Activated CD4-positive, CD25-positive, alpha-beta regulatory T cell treated with anti-CD3 and anti-CD28 coated beads, Interleukin-2, amount 50 U/mL, for 16 hours (primary cell): ENCODE data around the gene RPH3AL.
"Not testable (repeated sequence)": the region's sequence is repeated elsewhere in the genome, so short reads cannot be mapped to it uniquely, and the experiment has no call there.

Experiments
- DNase-seq: peaks from one replicate; pipeline ENCODE4 v3.0.0-alpha.2; 2020; ENCODE audit warnings: low read depth, low spot score

RPH3AL gene

DNA sequence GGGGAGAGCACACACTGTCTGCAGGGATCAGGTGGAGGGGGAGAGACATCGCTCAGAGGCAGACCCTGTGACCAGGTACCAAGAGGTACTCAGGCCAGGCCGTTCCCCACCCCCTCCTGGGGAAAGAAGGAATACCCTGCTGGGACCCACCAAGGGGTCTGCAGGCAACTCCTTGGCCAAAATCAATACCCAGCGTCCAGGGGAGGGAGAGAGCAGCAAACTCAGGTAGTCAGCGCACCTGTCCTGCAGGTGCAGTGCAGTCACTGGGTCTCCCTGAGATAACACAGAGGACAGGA is 113.7 kb downstream of the RPH3AL start:
- no peak for DNase-seq

DNA sequence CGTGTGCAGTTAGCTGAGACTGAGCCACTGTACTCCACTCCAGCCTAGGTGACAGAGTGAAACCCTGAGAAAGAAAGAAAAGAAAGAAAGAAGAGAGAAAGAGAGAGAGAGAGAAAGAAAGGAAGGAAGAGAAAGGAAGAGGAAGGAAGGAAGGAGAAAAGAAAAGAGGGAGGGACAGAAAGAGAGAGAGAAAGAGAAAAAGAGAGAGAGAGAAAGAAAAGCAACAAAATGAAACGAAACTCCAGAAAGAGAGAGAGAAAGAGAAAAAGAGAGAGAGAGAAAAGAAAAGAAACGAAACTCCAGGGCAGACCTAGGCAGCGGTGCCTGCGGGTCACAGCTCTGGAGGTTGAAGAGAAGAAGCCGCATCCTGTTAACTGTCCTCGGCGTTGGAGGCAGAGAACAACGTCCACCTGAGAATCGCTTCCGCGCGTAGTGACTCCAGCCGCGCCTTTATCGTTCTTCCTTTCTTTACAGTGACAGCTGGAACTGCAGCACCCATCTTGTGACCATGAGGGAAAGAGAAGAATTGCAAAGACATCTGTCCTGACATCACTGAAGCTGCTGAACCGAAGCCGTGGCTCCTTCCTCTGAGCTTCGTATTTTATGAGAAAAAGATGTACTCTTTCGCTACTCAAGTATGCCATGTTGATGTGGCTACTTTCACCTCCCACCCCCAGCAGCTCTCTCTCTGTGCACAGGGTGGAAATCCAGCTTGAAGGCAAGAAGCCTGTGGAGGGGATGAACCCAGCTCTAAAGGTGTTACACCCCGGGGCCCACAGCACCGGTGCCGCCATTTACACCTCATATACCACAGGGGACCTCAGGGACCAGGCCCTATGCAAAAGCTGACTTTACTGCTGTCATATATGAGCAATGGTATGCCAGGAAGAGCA is 114.3 kb downstream of the RPH3AL start:
- no peak for DNase-seq

DNA sequence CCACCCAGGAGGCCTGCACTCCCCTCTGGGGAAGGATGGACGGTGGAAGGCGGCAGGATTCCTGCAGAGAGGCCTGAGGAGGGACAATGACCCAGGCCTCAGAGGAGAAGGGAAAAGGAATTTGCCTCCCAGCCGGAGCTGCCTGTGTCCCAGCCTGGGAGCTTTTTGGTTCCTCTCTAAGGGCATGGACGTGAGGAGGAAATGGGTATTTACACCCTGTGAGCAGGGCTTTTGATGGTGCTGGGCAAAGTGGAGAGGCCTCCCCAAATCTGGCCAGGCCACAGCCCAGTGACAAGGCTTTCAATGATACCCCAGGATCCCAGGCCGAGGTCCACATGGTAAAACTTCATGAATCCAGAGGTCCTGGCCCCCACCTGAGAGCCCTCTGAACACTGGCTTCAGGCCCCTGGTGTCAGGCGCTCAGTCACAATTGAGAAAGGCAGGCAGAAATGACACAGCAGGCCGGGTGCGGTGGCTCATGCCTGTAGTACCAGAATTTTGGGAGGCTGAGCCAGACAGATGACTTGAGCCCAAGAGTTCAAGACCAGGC is 115.1 kb downstream of the RPH3AL start:
- DNase-seq: no peak

DNA sequence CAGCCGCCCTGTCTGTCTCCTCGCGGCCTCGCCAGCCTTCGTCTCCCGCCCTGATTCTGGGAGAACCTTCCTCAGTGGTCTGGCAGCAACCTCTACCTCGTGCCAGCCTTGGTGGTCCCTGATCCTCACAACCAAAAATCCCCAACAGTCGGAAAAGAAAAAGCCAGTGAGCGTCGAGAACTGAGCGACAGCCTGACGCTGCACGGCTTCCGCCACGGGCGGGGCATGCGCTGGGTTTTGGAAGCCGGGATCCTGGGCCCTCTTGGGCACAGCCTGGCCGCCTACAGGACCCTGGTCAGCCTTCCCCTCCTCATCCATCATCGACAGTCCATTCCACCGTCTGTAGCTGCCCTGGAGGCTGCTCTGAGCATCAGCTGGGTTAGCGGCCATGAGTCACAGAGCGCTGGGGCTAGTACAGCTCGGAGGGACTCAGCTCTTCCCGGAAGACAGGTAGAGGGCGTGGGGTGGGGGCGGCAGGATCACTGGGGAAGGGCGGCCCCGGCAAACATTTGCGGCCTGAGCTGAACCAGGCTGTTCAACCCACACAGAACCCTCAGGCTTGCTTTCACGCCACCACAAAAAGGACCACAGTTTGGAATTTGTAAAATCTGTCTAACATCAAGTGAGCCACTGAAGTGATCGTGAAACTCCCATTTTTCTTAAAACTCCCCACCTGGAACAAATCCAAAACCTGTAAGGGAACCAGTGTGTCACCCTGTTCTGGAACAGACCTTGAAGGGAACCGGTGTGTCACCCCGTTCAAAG is 115.8 kb downstream of the RPH3AL start:
- no peak for DNase-seq

DNA sequence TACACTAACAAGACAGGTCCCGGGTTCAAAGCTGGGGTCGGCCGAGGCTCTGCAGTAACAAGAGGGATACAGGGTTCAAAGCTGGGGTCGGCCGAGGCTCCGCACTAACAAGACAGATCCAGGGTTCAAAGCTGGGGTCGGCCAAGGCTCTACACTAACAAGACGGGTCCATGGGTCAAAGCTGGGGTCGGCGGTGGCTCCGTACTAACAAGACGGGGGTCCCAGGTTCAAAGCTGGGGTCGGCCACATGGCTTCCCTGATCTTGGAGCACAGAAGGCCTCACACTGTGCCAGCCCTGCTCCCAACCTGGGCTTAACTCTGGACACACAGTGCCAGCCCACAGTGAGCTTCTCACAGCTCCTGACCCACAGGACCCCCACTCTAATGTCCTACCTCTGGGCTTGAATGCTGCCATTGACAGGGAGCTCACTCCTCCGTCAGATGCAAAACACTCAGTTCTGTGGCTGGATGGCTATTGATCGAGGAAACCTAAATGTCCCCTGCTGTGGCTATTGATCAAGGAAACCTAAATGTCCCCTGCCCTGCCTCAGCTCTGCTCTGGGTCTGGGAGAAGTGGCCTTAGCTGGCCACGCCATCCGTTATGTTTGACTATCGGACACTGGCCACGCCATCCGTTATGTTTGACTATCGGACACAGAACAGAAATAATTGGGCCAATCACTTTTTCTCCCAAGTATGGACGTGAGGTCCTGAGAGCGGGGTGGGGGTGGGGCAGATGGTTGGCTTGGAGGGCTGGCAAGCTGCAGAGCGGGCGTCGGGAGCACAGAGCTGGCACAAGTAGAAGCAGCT is 116.6 kb downstream of the RPH3AL start:
- DNase-seq: no peak

DNA sequence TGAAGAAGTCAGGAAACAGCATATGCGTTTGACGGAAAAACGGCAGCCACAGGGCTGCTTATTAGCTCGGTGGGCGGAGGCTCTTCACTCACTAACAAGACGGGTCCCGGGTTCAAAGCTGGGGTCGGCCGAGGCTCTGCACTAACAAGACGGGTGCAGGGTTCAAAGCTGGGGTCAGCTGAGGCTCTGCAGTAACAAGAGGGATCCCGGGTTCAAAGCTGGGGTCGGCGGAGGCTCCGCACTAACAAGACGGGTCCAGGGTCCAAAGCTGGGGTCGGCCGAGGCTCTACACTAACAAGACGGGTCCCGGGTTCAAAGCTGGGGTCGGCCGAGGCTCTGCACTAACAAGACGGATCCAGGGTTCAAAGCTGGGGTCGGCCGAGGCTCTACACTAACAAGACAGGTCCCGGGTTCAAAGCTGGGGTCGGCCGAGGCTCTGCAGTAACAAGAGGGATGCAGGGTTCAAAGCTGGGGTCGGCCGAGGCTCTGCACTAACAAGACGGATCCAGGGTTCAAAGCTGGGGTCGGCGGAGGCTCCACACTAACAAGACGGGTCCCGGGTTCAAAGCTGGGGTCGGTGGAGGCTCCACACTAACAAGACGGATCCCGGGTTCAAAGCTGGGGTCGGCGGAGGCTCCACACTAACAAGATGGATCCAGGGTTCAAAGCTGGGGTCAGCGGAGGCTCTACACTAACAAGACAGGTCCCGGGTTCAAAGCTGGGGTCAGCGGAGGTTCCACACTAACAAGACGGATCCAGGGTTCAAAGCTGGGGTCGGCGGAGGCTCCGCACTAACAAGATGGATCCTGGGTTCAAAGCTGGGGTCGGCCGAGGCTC is 117.4 kb downstream of the RPH3AL start:
- DNase-seq: not testable (repeated sequence)

DNA sequence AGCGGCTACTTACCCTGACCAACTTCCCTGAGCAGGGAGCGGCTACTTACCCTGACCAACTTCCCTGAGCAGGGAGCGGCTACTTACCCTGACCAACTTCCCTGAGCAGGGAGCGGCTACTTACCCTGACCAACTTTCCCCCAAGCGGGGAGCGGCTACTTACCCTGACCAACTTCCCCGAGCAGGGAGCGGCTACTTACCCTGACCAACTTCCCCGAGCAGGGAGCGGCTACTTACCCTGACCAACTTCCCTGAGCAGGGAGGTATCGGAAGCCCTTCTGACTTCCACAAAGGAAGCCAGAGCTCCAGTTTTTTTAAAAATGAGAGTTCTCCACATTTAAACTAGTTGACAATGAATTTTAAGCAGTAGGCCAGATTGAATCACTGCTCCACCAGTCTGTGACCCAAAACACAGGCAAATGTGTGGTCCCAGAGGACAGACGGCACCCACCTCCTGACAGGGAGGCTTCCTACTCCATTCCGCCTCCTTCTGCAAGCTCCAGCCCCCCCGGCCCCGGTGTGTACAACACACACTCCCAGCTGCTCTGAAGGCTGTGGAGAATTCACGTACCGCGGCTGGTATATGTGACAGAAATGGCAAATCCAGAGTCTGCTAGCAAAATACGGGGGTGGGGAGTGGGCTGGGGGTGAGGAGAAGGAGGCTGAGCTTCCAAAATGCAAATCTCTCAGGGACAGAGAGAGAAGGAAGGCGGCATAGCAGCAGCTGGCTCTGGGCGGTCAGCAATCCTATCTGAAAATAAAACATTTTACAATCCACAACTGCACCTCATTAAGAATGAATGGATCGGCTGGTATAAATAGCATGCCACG is 118.2 kb downstream of the RPH3AL start:
- not testable (repeated sequence) for DNase-seq

- DNase-seq: no peak
Observed at GRCh38 chr17:233473-233941, 119.1 kb downstream of the RPH3AL start.

- DNase-seq: no peak
Observed at GRCh38 chr17:231966-232807, 120.4 kb downstream of the RPH3AL start.

GRCh38 chr17:231191-231965 is 121.2 kb downstream of the RPH3AL start:
- no peak for DNase-seq

- DNase-seq: no peak
Observed at GRCh38 chr17:230395-230770, 122.2 kb downstream of the RPH3AL start.

DNA sequence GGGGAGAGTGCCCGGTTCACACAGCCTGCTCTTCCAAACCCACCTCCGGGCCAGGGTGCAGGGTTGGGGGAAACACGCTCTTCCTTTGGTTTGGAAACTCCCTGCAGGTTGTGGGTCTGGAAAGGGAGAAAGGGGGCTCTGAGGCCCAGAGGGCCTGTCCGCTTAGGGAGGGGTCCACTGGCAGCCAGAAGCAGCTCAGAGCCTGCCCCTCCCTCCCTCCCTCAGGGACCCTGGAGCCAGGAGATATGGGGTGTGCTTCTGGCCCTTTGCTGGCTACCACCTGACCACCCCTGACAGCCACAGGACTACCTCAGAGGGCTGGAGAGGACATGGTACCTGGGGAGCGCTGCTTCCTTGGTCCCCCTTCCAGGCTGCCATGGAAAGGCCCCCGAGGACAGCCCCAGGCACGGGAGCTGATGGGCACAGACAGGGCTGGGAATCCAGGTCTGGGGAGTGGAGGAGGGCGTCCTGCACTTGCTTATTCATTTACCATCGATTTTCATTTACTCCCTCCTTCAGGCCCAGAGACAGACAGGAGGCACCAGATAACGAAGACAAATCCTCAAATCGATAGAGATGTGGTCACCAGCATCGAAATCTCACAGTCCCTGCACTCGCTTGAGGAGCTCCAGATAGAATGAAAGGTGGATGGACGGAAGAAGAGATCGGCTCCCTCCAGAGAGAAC is 122.8 kb downstream of the RPH3AL start:
- DNase-seq: no peak

DNA sequence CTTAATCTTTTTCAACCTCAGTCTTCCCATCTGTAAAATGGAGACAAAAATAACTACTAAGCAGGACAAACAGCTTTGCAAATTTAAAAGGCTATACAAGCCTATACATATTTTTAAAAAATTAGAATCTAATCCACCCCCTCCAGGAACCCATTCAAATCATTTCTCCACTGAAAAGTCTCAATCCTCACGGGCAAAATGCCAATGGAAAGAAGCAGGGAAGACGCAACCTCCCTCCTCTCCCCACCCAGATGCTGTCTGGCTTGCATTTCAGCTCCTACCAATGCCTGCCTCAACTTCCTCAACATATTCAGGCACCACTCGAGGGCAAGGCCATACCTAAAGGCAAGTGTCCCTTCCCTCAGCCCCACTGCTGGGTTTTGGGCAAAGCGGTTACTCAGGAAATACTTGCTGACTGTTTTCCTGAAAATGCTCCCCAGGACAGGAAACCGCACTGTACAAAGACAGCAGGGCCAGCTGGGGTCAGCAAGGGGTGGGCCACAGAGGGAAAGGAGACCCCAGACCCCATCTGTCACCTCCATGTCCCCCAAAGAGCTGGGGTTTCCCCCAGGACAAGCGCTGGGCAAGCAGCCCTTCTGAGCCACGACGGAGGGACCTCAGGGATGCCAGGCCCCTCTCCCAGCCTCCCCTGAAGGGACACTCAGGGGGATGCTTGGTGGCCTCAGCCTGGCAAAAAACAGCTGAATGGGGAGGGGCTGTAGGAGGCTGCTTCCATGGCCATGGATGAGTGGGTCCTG is 123.5 kb downstream of the RPH3AL start:
- DNase-seq: no peak

- DNase-seq: no peak
Observed at GRCh38 chr17:227946-228615, 124.5 kb downstream of the RPH3AL start.

GRCh38 chr17:227078-227945 is 125.3 kb downstream of the RPH3AL start:
- DNase-seq: no peak
